ENCODE results near the gene DBT.

GRCh38 chr1:100231721-100232120 is 17.9 kb downstream of the DBT start:
- TF ChIP-seq U2AF1 (optimal IDR thresholded peaks at IDR 0.05; ENCODE audit: low read depth, low read length) (no peak), REST (IDR thresholded peaks at IDR 0.05; ENCODE audit: borderline replicate concordance in 1 of 2, low read depth in 1 of 2, low read length in 2 of 2) (no peak), ZBTB1 (CRISPR knock-in tag; IDR thresholded peaks at IDR 0.05; ENCODE audit: borderline replicate concordance) (no peak), POLR2AphosphoS2 (IDR thresholded peaks at IDR 0.05; ENCODE audit: low read depth, low read length) (no peak), CREB1 (IDR thresholded peaks at IDR 0.05) (no peak), CREB1 (CRISPR knock-in tag; IDR thresholded peaks at IDR 0.05) (no peak), ZBTB46 (CRISPR knock-in tag; IDR thresholded peaks at IDR 0.05; ENCODE audit: borderline replicate concordance) (no peak)
